Mucosa of stomach (tissue), 1 donor: ENCODE results near the gene ABRAXAS1.

Experiments
- H3K27me3 ChIP-seq: one replicate; pipeline ENCODE4 v1.7.0; 2013; ENCODE audit warnings: mild to moderate bottlenecking, low read length; ENCODE audit not compliant: control insufficient read depth, insufficient read depth
- H3K36me3 ChIP-seq: one replicate; pipeline ENCODE4 v1.7.0; 2013; ENCODE audit warnings: low read length; ENCODE audit not compliant: control insufficient read depth, insufficient read depth
- H3K4me1 ChIP-seq: one replicate; pipeline ENCODE4 v1.7.0; 2013; ENCODE audit warnings: mild to moderate bottlenecking, low read length; ENCODE audit not compliant: control insufficient read depth, insufficient read depth
- H3K4me3 ChIP-seq: one replicate; pipeline ENCODE4 v1.7.0; 2013; ENCODE audit warnings: low read length
- H3K9ac ChIP-seq: one replicate; pipeline ENCODE4 v1.7.0; 2013; ENCODE audit warnings: mild to moderate bottlenecking, low read length, moderate library complexity
- H3K9me3 ChIP-seq: one replicate; pipeline ENCODE4 v1.7.0; 2013; ENCODE audit warnings: mild to moderate bottlenecking, low read length, moderate library complexity; ENCODE audit not compliant: control insufficient read depth
- donor health status: Pancreatic carcinoma.

ABRAXAS1 gene

GRCh38 chr4:83440148-83440814, 44.6 kb downstream of the ABRAXAS1 start:
- Histone ChIP-seq H3K4me1 (no peaks in the 10 kb centered on the region), H3K9ac (no peak overlapping the region), H3K4me3 (no peak overlapping the region), H3K27me3 (no peaks in the 10 kb centered on the region), H3K9me3 (no peaks in the 10 kb centered on the region), H3K36me3 (no peaks in the 10 kb centered on the region)

DNA sequence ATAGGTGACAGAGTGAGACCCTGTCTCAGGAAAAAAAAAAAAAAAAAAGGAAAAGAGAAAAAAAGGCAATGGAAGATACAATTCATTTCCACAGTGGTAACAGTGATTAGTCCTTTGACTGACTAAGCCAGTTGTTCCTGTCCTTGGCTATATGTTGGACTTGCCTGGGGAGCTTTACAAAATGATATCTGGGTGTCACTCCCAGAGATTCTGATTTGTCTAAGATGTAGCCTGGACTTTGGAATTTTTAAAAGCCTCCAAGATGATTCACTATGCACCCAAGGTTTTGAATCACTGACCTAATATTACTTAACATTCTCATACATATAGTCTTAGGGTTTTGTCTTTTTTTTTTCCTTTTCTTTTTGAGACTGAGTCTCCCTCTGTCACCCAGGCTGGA, 46.2 kb downstream of the ABRAXAS1 start:
- Histone ChIP-seq H3K4me3 (no peak overlapping the region), H3K27me3 (no peaks in the 10 kb centered on the region), H3K36me3 (no peaks in the 10 kb centered on the region), H3K9ac (no peak overlapping the region), H3K4me1 (no peaks in the 10 kb centered on the region), H3K9me3 (no peaks in the 10 kb centered on the region)

- Histone ChIP-seq H3K36me3 (no peaks in the 10 kb centered on the region), H3K4me3 (no peak overlapping the region), H3K27me3 (no peaks in the 10 kb centered on the region), H3K9ac (no peak overlapping the region), H3K9me3 (no peaks in the 10 kb centered on the region), H3K4me1 (no peaks in the 10 kb centered on the region)
Measured at GRCh38 chr4:83436680-83437079, 48.2 kb downstream of the ABRAXAS1 start.

DNA sequence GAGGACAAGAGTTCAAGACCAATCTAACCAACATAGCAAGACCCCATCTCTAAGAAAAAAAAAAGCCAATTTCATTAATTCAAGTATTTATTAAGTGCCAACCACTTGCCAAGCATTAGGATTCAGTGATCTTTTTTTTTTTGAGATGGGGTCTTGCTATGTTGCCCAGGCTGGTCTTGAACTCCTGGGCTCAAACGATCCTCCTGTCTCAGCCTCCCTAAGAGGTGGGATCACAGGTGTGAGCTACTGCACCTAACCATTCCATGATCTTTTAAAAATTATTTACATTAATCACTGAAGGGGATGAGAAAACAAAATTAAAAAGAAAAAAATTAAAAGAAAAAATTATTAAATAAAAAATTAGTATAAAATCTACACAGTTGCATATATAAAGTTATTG, 53.7 kb downstream of the ABRAXAS1 start:
- Histone ChIP-seq H3K4me1 (no peaks in the 10 kb centered on the region), H3K4me3 (no peak overlapping the region), H3K27me3 (no peaks in the 10 kb centered on the region), H3K36me3 (no peaks in the 10 kb centered on the region), H3K9me3 (no peaks in the 10 kb centered on the region), H3K9ac (no peak overlapping the region)

DNA sequence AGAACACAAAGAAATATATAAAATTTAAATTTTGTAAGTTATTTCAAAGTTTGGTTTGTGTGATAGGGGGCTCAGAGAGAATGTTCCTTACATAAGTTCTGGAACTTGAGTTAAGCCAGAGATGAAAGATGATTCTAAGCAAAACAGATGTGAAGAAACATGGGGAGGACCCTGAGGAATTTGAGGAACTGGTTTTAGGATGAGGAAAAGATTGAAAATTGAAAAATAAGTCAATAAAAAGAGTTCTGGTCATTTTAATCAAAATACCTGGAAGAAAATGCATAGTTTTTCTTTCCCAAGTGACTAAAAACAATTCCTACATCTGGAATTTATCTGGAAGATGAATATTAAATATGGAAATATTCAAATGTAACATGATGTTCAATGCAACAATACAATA, 66.7 kb downstream of the ABRAXAS1 start:
- H3K9ac ChIP-seq: no peak overlapping the region
- H3K4me1 ChIP-seq: no peaks in the 10 kb centered on the region
- H3K9me3 ChIP-seq: no peaks in the 10 kb centered on the region
- H3K27me3 ChIP-seq: no peaks in the 10 kb centered on the region
- H3K4me3 ChIP-seq: no peak overlapping the region
- no peaks in the 10 kb centered on the region for H3K36me3 ChIP-seq

- Histone ChIP-seq H3K27me3 (no peaks in the 10 kb centered on the region), H3K9me3 (no peaks in the 10 kb centered on the region), H3K4me1 (no peaks in the 10 kb centered on the region), H3K9ac (no peak overlapping the region), H3K36me3 (no peaks in the 10 kb centered on the region), H3K4me3 (no peak overlapping the region)
Measured at GRCh38 chr4:83417566-83417965, 67.3 kb downstream of the ABRAXAS1 start.

DNA sequence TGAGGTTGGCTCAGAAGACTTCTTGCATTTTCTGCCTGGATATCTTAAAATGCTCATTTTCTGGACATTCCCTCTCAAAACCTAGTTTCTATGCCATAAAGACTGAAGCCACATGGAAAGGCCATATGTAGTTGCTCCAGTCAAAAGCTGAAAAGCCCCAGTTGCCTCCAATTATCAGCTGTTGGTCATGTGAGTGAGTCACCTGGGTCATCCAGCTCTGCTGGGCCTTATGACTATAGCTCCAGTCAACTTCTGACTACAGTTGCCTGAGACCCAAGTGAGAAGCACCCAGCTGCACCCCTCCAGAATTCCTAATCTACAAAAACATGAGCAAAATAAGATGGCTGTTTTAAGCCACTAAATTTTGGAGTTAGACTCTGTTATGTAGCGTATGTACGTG, 71.2 kb downstream of the ABRAXAS1 start:
- Histone ChIP-seq H3K27me3 (no peaks in the 10 kb centered on the region), H3K4me1 (no peaks in the 10 kb centered on the region), H3K9me3 (no peaks in the 10 kb centered on the region), H3K4me3 (no peak overlapping the region), H3K36me3 (no peaks in the 10 kb centered on the region), H3K9ac (no peak overlapping the region)
